Activated T-cell treated with anti-CD3 and anti-CD28 coated beads for 4 hours (primary cell): Measurements from ENCODE around the gene EXD3.
"Not testable (repeated sequence)": the region's sequence is repeated elsewhere in the genome, so short reads cannot be mapped to it uniquely, and the experiment has no call there.

ENCODE experiments used
- DNase-seq: peaks from one replicate; pipeline ENCODE4 v3.0.0-alpha.2; 2020

The EXD3 gene

GRCh38 chr9:137327641-137328550 lies 95.1 kb downstream of the EXD3 start:
- not testable (repeated sequence) for DNase-seq

- DNase-seq, result no peak
Measured at GRCh38 chr9:137326445-137327065, 96.4 kb downstream of the EXD3 start.

GRCh38 chr9:137325799-137326198 lies 97.2 kb downstream of the EXD3 start:
- DNase-seq, result no peak

- no peak for DNase-seq
Measured at GRCh38 chr9:137325124-137325523, 97.8 kb downstream of the EXD3 start.

- DNase-seq, result no peak
Measured at GRCh38 chr9:137323531-137324331, 99.2 kb downstream of the EXD3 start.

- no peak for DNase-seq
Measured at GRCh38 chr9:137321726-137322361, 101.1 kb downstream of the EXD3 start.

- no peak for DNase-seq
Measured at GRCh38 chr9:137320555-137321384, 102.2 kb downstream of the EXD3 start.

- DNase-seq, result no peak
Measured at GRCh38 chr9:137319739-137320551, 103.0 kb downstream of the EXD3 start.

GRCh38 chr9:137319011-137319738 lies 103.8 kb downstream of the EXD3 start:
- DNase-seq, result no peak

- no peak for DNase-seq
Measured at GRCh38 chr9:137318602-137319001, 104.4 kb downstream of the EXD3 start.

GRCh38 chr9:137317718-137318511 lies 105.0 kb downstream of the EXD3 start:
- DNase-seq, result no peak

- DNase-seq, result no peak
Measured at GRCh38 chr9:137317021-137317717, 105.8 kb downstream of the EXD3 start.

GRCh38 chr9:137316012-137316981 lies 106.7 kb downstream of the EXD3 start:
- DNase-seq, result no peak

GRCh38 chr9:137315581-137316011 lies 107.4 kb downstream of the EXD3 start:
- no peak for DNase-seq

- DNase-seq, result no peak
Measured at GRCh38 chr9:137314561-137315560, 108.1 kb downstream of the EXD3 start.

GRCh38 chr9:137313956-137314560 lies 108.9 kb downstream of the EXD3 start:
- DNase-seq, result no peak
